ENCODE data around the gene ZDHHC14.

GRCh38 chr6:157402996-157403685, 22.2 kb downstream of the ZDHHC14 start:
- TF ChIP-seq CTCF (optimal IDR thresholded peaks at IDR 0.05 in 1 of 3, IDR thresholded peaks at IDR 0.05 in 1 of 3, conservative IDR thresholded peaks at IDR 0.05 in 1 of 3; ENCODE audit: extremely low read depth in 1 of 3, insufficient read depth in 2 of 3, low read length in 3 of 3) (no peak), EZH2 (IDR thresholded peaks at IDR 0.05; ENCODE audit: low read length) (no peak)
